Endothelial cell of umbilical vein (primary cell): ENCODE measurements around the gene CD8B2. TPM values are rescaled to one million over a fixed set of nuclear protein-coding genes. Genes with fewer than 3 reads are reported as not detected.
"Not testable (repeated sequence)": the region's sequence is repeated elsewhere in the genome, so short reads cannot be mapped to it uniquely, and the experiment has no call there.

Experiments
- Bru-seq: library from RNA; stranded (reverse); fragments of 400-500 nt; gene quantifications from one replicate; lab custom pipeline; 2021; lab: Mats Ljungman, UMichigan
- BruChase-seq, 2 experiments: library from RNA; stranded (reverse); fragments of 400-500 nt; gene quantifications; one replicate each; lab custom pipeline; 2021; lab: Mats Ljungman, UMichigan
- BruUV-seq: library from RNA; stranded (reverse); fragments of 400-500 nt; replicated peaks from 2 replicates; lab custom pipeline; 2021; lab: Mats Ljungman, UMichigan
- CTCF ChIA-PET: fragments of 300-600, 350-600 bp; sonication (Branson Sonifier 250); formaldehyde crosslinking; loops from one replicate; lab custom pipeline; 2021; ENCODE audit warnings: antibody characterized with exemption, inconsistent platforms; lab: Charles Lee
- POLR2A ChIA-PET: fragments of 300-600, 350-600 bp; sonication (Branson Sonifier 250); formaldehyde crosslinking; loops from one replicate; lab custom pipeline; 2021; ENCODE audit warnings: antibody characterized with exemption, inconsistent platforms; lab: Charles Lee
- DNase-seq: peaks from one replicate; pipeline ENCODE4 v3.0.0-alpha.2; 2011; ENCODE audit warnings: low read depth, low spot score
- FAIRE-seq: peaks from 2 replicates; lab custom pipeline; 2011; peaks lifted over from hg19 to GRCh38; lab: Jason Lieb, UNC
- H2AFZ ChIP-seq: 2 replicates; pipeline ENCODE4 v1.6.0; 2012; ENCODE audit warnings: low read depth, low read length, control low read depth, inconsistent platforms
- H3K27ac ChIP-seq: 2 replicates; pipeline ENCODE4 v1.5.1; 2011; ENCODE audit warnings: low read depth, mild to moderate bottlenecking, control low read depth, low read length, moderate library complexity; ENCODE audit not compliant: insufficient read depth
- H3K27me3 ChIP-seq, 2 experiments: 2 replicates each; pipeline versions ENCODE4 v1.6.0 to v1.6.1; 2011; ENCODE audit warnings: low read length in 2 of 2, mixed read lengths in 1 of 2; ENCODE audit not compliant: control insufficient read depth in 2 of 2, insufficient read depth in 2 of 2
- H3K36me3 ChIP-seq, 2 experiments: 2 replicates in 1 of 2; 3 replicates in 1 of 2; pipeline ENCODE4 v1.5.1; 2011; ENCODE audit warnings: low read length in 2 of 2, mild to moderate bottlenecking in 1 of 2, moderate library complexity in 1 of 2; ENCODE audit not compliant: control insufficient read depth in 2 of 2, insufficient read depth in 2 of 2; ENCODE audit errors: extremely low read depth in 1 of 2
- H3K4me1 ChIP-seq: 3 replicates; pipeline ENCODE4 v1.5.1; 2011; ENCODE audit warnings: mild to moderate bottlenecking, low read length; ENCODE audit not compliant: control insufficient read depth, insufficient read depth; ENCODE audit errors: extremely low read depth
- H3K4me2 ChIP-seq: 2 replicates; pipeline ENCODE4 v1.6.1; 2011; ENCODE audit warnings: low read length, control low read depth, mixed read lengths; ENCODE audit not compliant: insufficient read depth
- H3K4me3 ChIP-seq, 3 experiments: fragments of 200-600 bp in 1 of 3; sonication (generic), shearing (Covaris generic) in 1 of 3; replicated peaks in 1 of 3; 2 replicates each; pipeline ENCODE4 v1.5.1; 2011 to 2016; ENCODE audit warnings: control low read depth in 3 of 3, low read length in 3 of 3, mild to moderate bottlenecking in 2 of 3, inconsistent platforms in 1 of 3, low read depth in 1 of 3, moderate library complexity in 1 of 3; ENCODE audit not compliant: insufficient read depth in 1 of 3
- H3K79me2 ChIP-seq: 2 replicates; pipeline ENCODE4 v1.6.0; 2012; ENCODE audit warnings: low read length, inconsistent platforms; ENCODE audit not compliant: control insufficient read depth, insufficient read depth
- H3K9ac ChIP-seq: replicated peaks from 2 replicates; pipeline ENCODE3; 2011; ENCODE audit warnings: low read length, control low read depth; ENCODE audit not compliant: insufficient read depth; ENCODE audit errors: extremely low read depth
- H3K9me1 ChIP-seq: replicated peaks from 3 replicates; pipeline ENCODE4 v1.6.0; 2011; ENCODE audit warnings: mild to moderate bottlenecking, low read length; ENCODE audit not compliant: control insufficient read depth, insufficient read depth; ENCODE audit errors: extremely low read depth
- H3K9me3 ChIP-seq: replicated peaks from 2 replicates; pipeline ENCODE4 v1.5.1; 2012; ENCODE audit warnings: low read length, inconsistent platforms; ENCODE audit not compliant: control insufficient read depth, insufficient read depth
- H4K20me1 ChIP-seq: replicated peaks from 2 replicates; pipeline ENCODE3; 2011; ENCODE audit warnings: mild to moderate bottlenecking, low read length; ENCODE audit not compliant: control insufficient read depth, insufficient read depth; ENCODE audit errors: extremely low read depth
- dilution Hi-C: fragments of 300-500 bp; cut with MboI; formaldehyde crosslinking; loops from one replicate; pipeline ENCODE4 v1.15.0; 2019; ENCODE audit warnings: low sequenced_read_pairs; ENCODE audit not compliant: extremely low pct_ligation_motif_present
- intact Hi-C: fragments of 100-400 bp; cut with micrococcal nuclease; formaldehyde crosslinking; loops from one replicate; pipeline ENCODE4 v1.10.0; 2022
- long read RNA-seq: library from polyadenylated mRNA; stranded (forward); transcript quantifications from one replicate; pipeline ENCODE4 v2.0.0, GENCODE V29; 2021
- polyA minus RNA-seq, 3 experiments: library from RNA; depleted of rRNA, polyadenylated mRNA; stranded (reverse); fragments of >200 nt; gene quantifications; 1 replicate in 1 of 3; 2 replicates in 2 of 3; pipeline ENCODE4 v1.2.3, GENCODE V29; 2011
- polyA plus RNA-seq, 4 experiments: library from polyadenylated mRNA; depleted of rRNA in 3 of 4; stranded (reverse) in 3 of 4; unstranded in 1 of 4; fragments of >200 nt; gene quantifications; 2 replicates each; pipeline versions ENCODE4 v1.2.1 to v1.2.3, GENCODE V29; 2011 to 2012; ENCODE audit warnings: missing spikeins in 1 of 4
- total RNA-seq: library from RNA; stranded (reverse); gene quantifications from 2 replicates; pipeline ENCODE4 v1.2.3, GENCODE V29; 2021

CD8B2 gene
- total RNA-seq (not detected in 2 replicates), polyA plus RNA-seq (not detected in 2 replicates), polyA minus RNA-seq (not detected in 2 replicates), Bru-seq, nascent RNA (not detected), BruChase-seq, experiment 1, labeled RNA remaining after a 6-hour chase (not detected), BruChase-seq, experiment 2, labeled RNA remaining after a 2-hour chase (not detected)
- polyA plus RNA-seq (2011; cell fraction: cytosol; rRNA removed): not detected in 2 replicates
- polyA plus RNA-seq (2011; cell fraction: nucleus; rRNA removed): not detected in 2 replicates
- not detected in 2 replicates for polyA plus RNA-seq (2012)
- not detected for polyA minus RNA-seq (2011; cell fraction: cytosol; rRNA and poly(A)+ RNA removed)
- not detected in 2 replicates for polyA minus RNA-seq (2011; cell fraction: nucleus; rRNA and poly(A)+ RNA removed)
- long read RNA-seq: 0 reads

DNA sequence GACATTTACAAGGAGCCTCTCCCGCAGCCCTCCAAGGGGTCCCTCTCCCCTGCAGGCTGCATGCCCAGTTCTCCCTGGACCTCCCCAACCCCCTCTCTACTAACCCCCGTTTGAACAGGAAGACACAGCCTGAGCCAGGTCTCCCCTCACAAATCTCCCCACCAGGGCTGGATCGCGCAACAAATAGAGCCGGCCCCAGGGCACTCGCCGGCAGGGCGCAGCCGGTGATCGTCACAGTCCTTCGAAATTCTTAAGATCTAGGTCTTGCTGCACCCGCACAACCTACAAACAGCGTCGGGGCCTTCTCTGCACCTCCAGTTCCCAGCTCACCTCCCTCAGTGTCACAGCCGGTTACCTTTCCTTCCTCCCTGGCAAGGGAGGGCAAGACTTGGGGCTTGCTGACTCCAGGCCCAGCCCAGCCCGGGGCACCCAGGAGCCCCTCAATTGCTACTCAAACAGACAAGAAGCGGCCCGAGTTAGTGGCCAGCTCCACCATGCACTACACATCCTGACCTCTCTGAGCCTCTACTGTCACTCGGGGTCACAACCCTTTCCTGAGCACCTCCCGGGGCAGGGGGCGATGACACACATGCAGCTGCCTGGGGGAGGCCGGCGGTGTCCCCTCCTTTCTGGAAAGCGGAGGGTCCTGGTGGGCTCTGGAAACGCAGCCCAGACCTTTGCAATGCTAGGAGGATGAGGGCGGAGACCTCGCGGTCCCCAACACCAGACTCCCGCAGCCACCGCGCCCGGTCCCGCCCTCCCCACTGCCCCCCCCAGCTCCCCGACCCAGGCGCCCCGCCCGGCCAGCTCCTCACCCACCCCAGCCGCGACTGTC, at the start of gene CD8B2:
CD8B2 (plus strand) TSS at position 814 of the 835 bp plus-strand sequence. CDS start 63 bp downstream, outside the sequence.
- CTCF ChIA-PET, POLR2A ChIA-PET: not testable (repeated sequence)

DNA sequence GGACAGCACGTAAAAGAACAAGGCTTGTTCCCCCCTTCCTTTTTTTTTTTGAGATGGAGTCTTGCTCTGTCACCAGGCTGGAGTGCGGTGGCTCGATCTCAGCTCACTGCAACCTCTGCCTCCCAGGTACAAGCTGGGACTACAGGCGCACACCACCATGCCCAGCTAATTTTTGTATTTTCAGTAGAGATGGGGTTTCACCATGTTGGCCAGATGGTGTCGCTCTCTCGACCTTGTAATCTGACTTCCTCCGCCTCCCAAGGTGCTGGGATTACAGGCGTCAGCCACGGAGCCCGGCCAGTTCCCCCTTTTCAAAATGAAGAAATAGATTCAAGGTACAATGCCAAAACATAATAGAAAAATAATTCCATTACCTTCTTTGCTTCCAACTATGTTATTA, 25.3 kb upstream of the CD8B2 start:
- H3K4me3 ChIP-seq, H4K20me1 ChIP-seq, H3K4me2 ChIP-seq, CTCF ChIA-PET, H3K36me3 ChIP-seq, BruUV-seq, H3K9me1 ChIP-seq, H3K9me3 ChIP-seq, H3K27me3 ChIP-seq, intact Hi-C loops, H3K27ac ChIP-seq, dilution Hi-C loops, POLR2A ChIA-PET, H3K4me1 ChIP-seq, H3K79me2 ChIP-seq, H2AFZ ChIP-seq, DNase-seq, FAIRE-seq, H3K9ac ChIP-seq: not testable (repeated sequence)

More for the DNA sequence above, at the start of gene CD8B2:
- intact Hi-C loops, H3K27me3 ChIP-seq, H3K9me1 ChIP-seq, H3K27ac ChIP-seq, H2AFZ ChIP-seq, dilution Hi-C loops, H3K4me2 ChIP-seq, H3K9ac ChIP-seq, H3K36me3 ChIP-seq, BruUV-seq, H3K9me3 ChIP-seq, FAIRE-seq, DNase-seq, H4K20me1 ChIP-seq, H3K79me2 ChIP-seq, H3K4me1 ChIP-seq, H3K4me3 ChIP-seq: not testable (repeated sequence)

DNA sequence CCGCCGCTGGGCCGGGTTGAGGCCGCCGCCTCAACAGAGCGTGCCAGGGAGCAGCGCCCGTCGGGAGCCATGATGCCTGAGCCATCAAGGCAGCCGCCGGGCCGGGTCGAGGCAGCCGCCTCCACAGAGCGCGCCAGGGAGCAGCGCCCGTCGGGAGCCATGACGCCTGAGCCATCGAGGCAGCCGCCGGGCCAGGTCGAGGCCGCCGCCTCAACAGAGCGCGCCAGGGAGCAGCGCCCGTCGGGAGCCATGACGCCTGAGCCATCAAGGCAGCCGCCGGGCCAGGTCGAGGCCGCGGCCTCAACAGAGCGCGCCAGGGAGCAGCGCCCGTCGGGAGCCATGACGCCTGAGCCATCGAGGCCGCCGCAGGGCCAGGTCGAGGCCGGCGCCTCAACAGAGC, 19.6 kb upstream of the CD8B2 start:
- H3K9ac ChIP-seq, H3K4me2 ChIP-seq, H3K27me3 ChIP-seq, BruUV-seq, H3K79me2 ChIP-seq, CTCF ChIA-PET, H3K4me3 ChIP-seq, H2AFZ ChIP-seq, H4K20me1 ChIP-seq, H3K27ac ChIP-seq, H3K36me3 ChIP-seq, POLR2A ChIA-PET, H3K9me3 ChIP-seq, DNase-seq, H3K4me1 ChIP-seq, H3K9me1 ChIP-seq, intact Hi-C loops, dilution Hi-C loops, FAIRE-seq: not testable (repeated sequence)

DNA sequence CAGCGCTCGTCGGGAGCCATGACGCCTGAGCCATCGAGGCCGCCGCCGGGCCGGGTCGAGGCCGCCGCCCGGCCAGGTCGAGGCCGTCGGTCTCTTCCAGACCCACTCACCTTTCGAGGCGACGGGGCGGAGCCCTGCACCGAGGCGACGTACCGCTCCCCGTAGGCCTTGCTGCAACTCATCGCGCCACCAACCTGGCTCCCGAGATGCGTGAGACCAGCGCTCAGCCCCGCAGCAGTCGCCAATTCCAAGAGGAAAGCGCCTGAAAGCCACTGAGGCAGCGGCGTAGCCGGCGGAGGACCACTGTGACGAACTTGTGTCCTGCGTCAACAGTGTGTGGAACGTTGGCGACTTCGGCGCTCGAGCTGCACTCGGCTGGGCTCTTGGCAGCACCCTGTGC, 19.1 kb upstream of the CD8B2 start, which contains the start of gene RGPD3:
RGPD3 (minus strand) TSS at position 307 of the 400 bp plus-strand sequence; CDS start at position 182, 125 bp downstream.
- H3K9ac ChIP-seq, H3K4me3 ChIP-seq, H3K9me3 ChIP-seq, H3K4me2 ChIP-seq, FAIRE-seq, H3K27me3 ChIP-seq, H2AFZ ChIP-seq, dilution Hi-C loops, H4K20me1 ChIP-seq, H3K4me1 ChIP-seq, POLR2A ChIA-PET, H3K27ac ChIP-seq, DNase-seq, BruUV-seq, intact Hi-C loops, H3K79me2 ChIP-seq, CTCF ChIA-PET, H3K36me3 ChIP-seq, H3K9me1 ChIP-seq: not testable (repeated sequence)
